ENCODE results near the gene PLCH1.

The PLCH1 gene

GRCh38 chr3:155656466-155656865, 88.4 kb downstream of the PLCH1 start:
- TF ChIP-seq CTCF (IDR thresholded peaks at IDR 0.05) (no peak), ZFX (IDR thresholded peaks at IDR 0.05; ENCODE audit: borderline replicate concordance) (no peak)

GRCh38 chr3:155651489-155652218, 93.2 kb downstream of the PLCH1 start:
- H3K27ac ChIP-seq, result peak overlapping the region; percentile 2; the same call in 1 of the 2 replicates
- TF ChIP-seq ZFX (IDR thresholded peaks at IDR 0.05; ENCODE audit: borderline replicate concordance), result no peak
- TF ChIP-seq CTCF (IDR thresholded peaks at IDR 0.05), result no peak

More at GRCh38 chr3:155656466-155656865, 88.4 kb downstream of the PLCH1 start:
- no peak overlapping the region for H3K27ac ChIP-seq

- no peak for TF ChIP-seq ZFX (IDR thresholded peaks at IDR 0.05; ENCODE audit: borderline replicate concordance)
- TF ChIP-seq CTCF (IDR thresholded peaks at IDR 0.05), result no peak
- no peak overlapping the region for H3K27ac ChIP-seq
Measured at GRCh38 chr3:155648013-155648591, 96.8 kb downstream of the PLCH1 start.

- TF ChIP-seq ZFX (IDR thresholded peaks at IDR 0.05; ENCODE audit: borderline replicate concordance) (no peak), CTCF (IDR thresholded peaks at IDR 0.05) (no peak)
- H3K27ac ChIP-seq, result no peak overlapping the region
Measured at GRCh38 chr3:155647206-155647605, 97.7 kb downstream of the PLCH1 start.

- no peak for TF ChIP-seq ZFX (IDR thresholded peaks at IDR 0.05; ENCODE audit: borderline replicate concordance)
- TF ChIP-seq CTCF (IDR thresholded peaks at IDR 0.05), result no peak
- no peak overlapping the region for H3K27ac ChIP-seq
Measured at GRCh38 chr3:155646669-155647068, 98.2 kb downstream of the PLCH1 start.

GRCh38 chr3:155646128-155646527, 98.7 kb downstream of the PLCH1 start:
- no peak overlapping the region for H3K27ac ChIP-seq

More at GRCh38 chr3:155646128-155646527, 98.7 kb downstream of the PLCH1 start:
- TF ChIP-seq ZFX (IDR thresholded peaks at IDR 0.05; ENCODE audit: borderline replicate concordance) (no peak), CTCF (IDR thresholded peaks at IDR 0.05) (no peak)

Data from 22Rv1 (cell line).